Sigmoid colon (tissue), 7 donors: ENCODE data around the gene RYR3. TPM values are rescaled to one million over a fixed set of nuclear protein-coding genes. Genes with fewer than 3 reads are reported as not detected.

ENCODE experiments used
- DNase-seq: peaks from one replicate; pipeline ENCODE4 v3.0.0-alpha.2; 2019
- H3K27ac ChIP-seq, 4 donors: fragments of 200-600 bp; sonication (generic); one replicate each; pipeline ENCODE4 v1.5.1; 2016 to 2019; ENCODE audit warnings: mild to moderate bottlenecking in 1 of 4
- H3K27me3 ChIP-seq, 3 donors: fragments of 200-600 bp; sonication (generic); one replicate each; pipeline ENCODE4 v1.5.1; 2019; ENCODE audit warnings: mild to moderate bottlenecking in 1 of 3
- H3K36me3 ChIP-seq, 4 donors: fragments of 200-600 bp; sonication (generic); one replicate each; pipeline ENCODE4 v1.5.1; 2016 to 2019
- H3K4me1 ChIP-seq, 4 donors: fragments of 200-600 bp; sonication (generic); one replicate each; pipeline ENCODE4 v1.5.1; 2017 to 2019
- H3K4me3 ChIP-seq, 4 donors: fragments of 200-600 bp; sonication (generic); one replicate each; pipeline ENCODE4 v1.5.1; 2017 to 2019; ENCODE audit warnings: mild to moderate bottlenecking in 2 of 4, moderate library complexity in 1 of 4
- H3K9me3 ChIP-seq, 4 donors: fragments of 200-600 bp in 3 of 4; sonication (generic) in 3 of 4; one replicate each; pipeline versions ENCODE4 v1.5.1 to v1.6.1; 2013 to 2019
- EP300 ChIP-seq, 4 donors: sonication (generic); formaldehyde crosslinking; IDR thresholded peaks; one replicate each; pipeline ENCODE4 v1.6.1; 2017; ENCODE audit warnings: antibody characterized with exemption in 4 of 4
- POLR2A ChIP-seq, 2 donors: fragments of 450-650 bp; IDR thresholded peaks; one replicate each; pipeline ENCODE4 v1.6.1; 2016; ENCODE audit warnings: antibody characterized with exemption in 2 of 2, mild to moderate bottlenecking in 2 of 2, moderate library complexity in 2 of 2
- POLR2AphosphoS5 ChIP-seq, 4 donors: sonication (generic); formaldehyde crosslinking; IDR thresholded peaks; one replicate each; pipeline ENCODE4 v1.6.1; 2017; ENCODE audit warnings: antibody characterized with exemption in 4 of 4
- WGBS, 2 donors: extraction: QIAGEN DNeasy Blood & Tissue Kit; methylation state at CpG; one replicate each; pipeline ENCODE4 v1.1.7; 2013; 5-methylcytosine and 5-hydroxymethylcytosine counted together
- intact Hi-C: fragments of 100-400 bp; cut with DNase I; formaldehyde crosslinking; loops from one replicate; pipeline ENCODE4 v1.15.1; 2023
- polyA plus RNA-seq, 3 donors: library from polyadenylated mRNA; stranded (reverse); fragments of 200-250 nt; gene quantifications; one replicate each; pipeline ENCODE4 v1.2.3, GENCODE V29; 2013
- total RNA-seq, 4 donors: library from RNA; depleted of rRNA; stranded (reverse); fragments of >200 nt; gene quantifications; one replicate each; pipeline ENCODE4 v1.1.0, GENCODE V29; 2016
- TF ChIP-seq, protein P1 (sequence below), 4 experiments: fragments of 450-650 bp in 3 of 4; fragments of 200-600 bp in 1 of 4; IDR thresholded peaks; one replicate each; pipeline ENCODE4 v1.5.1; 2016 to 2019; ENCODE audit warnings: antibody characterized with exemption in 4 of 4, mild to moderate bottlenecking in 3 of 4, moderate library complexity in 2 of 4
- donor health status: healthy with polysubstance abuse.
- donor health status: Bipolar disorder and iron deficiency.
- donor health status: healthy.

The RYR3 gene
- total and polyA plus RNA-seq, 7 donors: 0.38 to 29.1 (median 10.5) TPM; not detected in 1

- no peak for DNase-seq
- no peaks in the 10 kb centered on the region for H3K4me1 ChIP-seq
- WGBS, 2 donors: 41 to 60% methylated on average over 3 of the region's 3 CpGs
- H3K36me3 ChIP-seq: peaks cover 0 to 24% (median 0%) of the 10 kb centered on the region in 4 donors
- intact Hi-C loops: no loop called here
- no peaks in the 10 kb centered on the region for H3K27me3 ChIP-seq
- H3K27ac ChIP-seq: no peak overlapping the region
- no peak overlapping the region for H3K4me3 ChIP-seq
- no peaks in the 10 kb centered on the region for H3K9me3 ChIP-seq
- TF ChIP-seq, protein P1, sequence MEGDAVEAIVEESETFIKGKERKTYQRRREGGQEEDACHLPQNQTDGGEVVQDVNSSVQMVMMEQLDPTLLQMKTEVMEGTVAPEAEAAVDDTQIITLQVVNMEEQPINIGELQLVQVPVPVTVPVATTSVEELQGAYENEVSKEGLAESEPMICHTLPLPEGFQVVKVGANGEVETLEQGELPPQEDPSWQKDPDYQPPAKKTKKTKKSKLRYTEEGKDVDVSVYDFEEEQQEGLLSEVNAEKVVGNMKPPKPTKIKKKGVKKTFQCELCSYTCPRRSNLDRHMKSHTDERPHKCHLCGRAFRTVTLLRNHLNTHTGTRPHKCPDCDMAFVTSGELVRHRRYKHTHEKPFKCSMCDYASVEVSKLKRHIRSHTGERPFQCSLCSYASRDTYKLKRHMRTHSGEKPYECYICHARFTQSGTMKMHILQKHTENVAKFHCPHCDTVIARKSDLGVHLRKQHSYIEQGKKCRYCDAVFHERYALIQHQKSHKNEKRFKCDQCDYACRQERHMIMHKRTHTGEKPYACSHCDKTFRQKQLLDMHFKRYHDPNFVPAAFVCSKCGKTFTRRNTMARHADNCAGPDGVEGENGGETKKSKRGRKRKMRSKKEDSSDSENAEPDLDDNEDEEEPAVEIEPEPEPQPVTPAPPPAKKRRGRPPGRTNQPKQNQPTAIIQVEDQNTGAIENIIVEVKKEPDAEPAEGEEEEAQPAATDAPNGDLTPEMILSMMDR (IDR thresholded peaks at IDR 0.05): no peak
- TF ChIP-seq POLR2A (IDR thresholded peaks at IDR 0.05): no peak
- TF ChIP-seq EP300 (IDR thresholded peaks at IDR 0.05): no peak
- no peak for TF ChIP-seq POLR2AphosphoS5 (IDR thresholded peaks at IDR 0.05)
These were observed 463.2 kb downstream of the RYR3 start for GRCh38 chr15:33773969-33774368.

DNA sequence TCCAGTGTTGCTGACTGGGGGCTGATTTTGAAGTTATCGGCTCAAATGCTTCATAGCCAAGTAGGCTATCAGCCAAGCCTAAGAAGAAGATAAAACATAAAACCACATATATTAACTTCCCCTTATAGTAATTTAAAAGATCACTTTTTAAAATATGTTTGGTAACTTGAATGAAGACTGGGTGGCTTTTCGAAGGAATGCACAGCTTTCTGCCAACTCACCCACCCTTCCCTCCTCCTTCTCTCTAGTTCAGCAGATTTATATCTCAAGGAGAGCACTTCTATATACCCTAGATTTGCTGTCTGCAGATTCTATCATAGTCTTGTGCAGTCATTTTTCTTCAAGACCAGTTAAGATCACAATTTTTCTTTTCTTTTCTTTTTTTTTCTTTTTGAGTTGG lies 468.1 kb downstream of the RYR3 start:
- H3K9me3 ChIP-seq: no peaks in the 10 kb centered on the region
- DNase-seq: no peak
- intact Hi-C loops: no loop called here
- 59 to 85% methylated on average over 2 of the region's 2 CpGs for WGBS, 2 donors
- H3K36me3 ChIP-seq: peaks cover 0 to 34% (median 0%) of the 10 kb centered on the region in 4 donors
- no peak overlapping the region for H3K27ac ChIP-seq
- H3K27me3 ChIP-seq: no peaks in the 10 kb centered on the region
- no peaks in the 10 kb centered on the region for H3K4me1 ChIP-seq
- no peak overlapping the region for H3K4me3 ChIP-seq
- TF ChIP-seq POLR2A (IDR thresholded peaks at IDR 0.05) (no peak), POLR2AphosphoS5 (IDR thresholded peaks at IDR 0.05) (no peak), EP300 (IDR thresholded peaks at IDR 0.05) (no peak)

- no peak for DNase-seq
- Histone ChIP-seq H3K36me3 (peaks cover 0 to 35% (median 0%) of the 10 kb centered on the region in 4 donors), H3K4me3 (no peak overlapping the region), H3K9me3 (no peaks in the 10 kb centered on the region), H3K27ac (no peak overlapping the region), H3K4me1 (no peaks in the 10 kb centered on the region), H3K27me3 (no peaks in the 10 kb centered on the region)
- no peak for TF ChIP-seq POLR2AphosphoS5 (IDR thresholded peaks at IDR 0.05)
- TF ChIP-seq, protein P1 (IDR thresholded peaks at IDR 0.05): no peak
- TF ChIP-seq POLR2A (IDR thresholded peaks at IDR 0.05): no peak
- no peak for TF ChIP-seq EP300 (IDR thresholded peaks at IDR 0.05)
- intact Hi-C loops: no loop called here
- WGBS, 2 donors: 89 to 90% methylated on average over 5 of the region's 5 CpGs
These were observed 469.4 kb downstream of the RYR3 start for GRCh38 chr15:33780011-33780768.

DNA sequence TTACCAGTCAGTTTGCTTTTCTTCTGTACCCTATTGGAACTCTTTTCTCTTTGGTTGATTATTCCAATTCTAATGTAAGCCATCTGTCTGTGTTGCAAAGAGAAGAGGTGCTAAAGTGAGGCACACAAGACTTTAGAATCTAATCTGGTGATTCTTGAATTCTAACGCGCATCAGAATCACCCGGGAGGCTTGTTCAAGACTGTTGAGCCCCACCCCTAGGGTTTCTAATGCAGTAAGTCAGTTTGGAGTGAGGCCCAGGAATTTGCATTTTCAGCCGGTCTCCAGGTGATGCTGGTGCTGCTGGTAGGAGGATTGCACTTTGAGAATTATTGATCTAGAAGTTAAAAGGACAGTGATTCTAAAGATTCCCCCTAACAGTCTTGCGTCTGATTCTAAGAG lies 472.2 kb downstream of the RYR3 start:
- DNase-seq: no peak
- intact Hi-C loops: no loop called here
- no peak overlapping the region for H3K4me3 ChIP-seq
- H3K4me1 ChIP-seq: no peaks in the 10 kb centered on the region
- H3K27me3 ChIP-seq: no peaks in the 10 kb centered on the region
- WGBS, 2 donors: 21 to 68% methylated on average over 5 of the region's 5 CpGs
- no peaks in the 10 kb centered on the region for H3K9me3 ChIP-seq
- no peak overlapping the region for H3K27ac ChIP-seq
- H3K36me3 ChIP-seq: peaks cover 0 to 44% (median 0%) of the 10 kb centered on the region in 4 donors
- TF ChIP-seq POLR2AphosphoS5 (IDR thresholded peaks at IDR 0.05) (no peak), EP300 (IDR thresholded peaks at IDR 0.05) (no peak), POLR2A (IDR thresholded peaks at IDR 0.05) (no peak)
- TF ChIP-seq, protein P1 (IDR thresholded peaks at IDR 0.05): no peak

GRCh38 chr15:33785366-33785765 lies 474.6 kb downstream of the RYR3 start:
- no peaks in the 10 kb centered on the region for H3K27me3 ChIP-seq
- no peaks in the 10 kb centered on the region for H3K4me1 ChIP-seq
- no peaks in the 10 kb centered on the region for H3K9me3 ChIP-seq
- no peak overlapping the region for H3K27ac ChIP-seq
- TF ChIP-seq, protein P1 (IDR thresholded peaks at IDR 0.05): no peak
- no peak for TF ChIP-seq POLR2A (IDR thresholded peaks at IDR 0.05)
- no peak for TF ChIP-seq POLR2AphosphoS5 (IDR thresholded peaks at IDR 0.05)
- TF ChIP-seq EP300 (IDR thresholded peaks at IDR 0.05): no peak
- peaks cover 0 to 43% (median 1%) of the 10 kb centered on the region in 4 donors for H3K36me3 ChIP-seq
- no peak for DNase-seq
- WGBS, 2 donors: 80 to 82% methylated on average over 6 of the region's 6 CpGs
- no peak overlapping the region for H3K4me3 ChIP-seq
- intact Hi-C loops: no loop called here
